ENCODE measurements around the gene UBXN2A.

DNA sequence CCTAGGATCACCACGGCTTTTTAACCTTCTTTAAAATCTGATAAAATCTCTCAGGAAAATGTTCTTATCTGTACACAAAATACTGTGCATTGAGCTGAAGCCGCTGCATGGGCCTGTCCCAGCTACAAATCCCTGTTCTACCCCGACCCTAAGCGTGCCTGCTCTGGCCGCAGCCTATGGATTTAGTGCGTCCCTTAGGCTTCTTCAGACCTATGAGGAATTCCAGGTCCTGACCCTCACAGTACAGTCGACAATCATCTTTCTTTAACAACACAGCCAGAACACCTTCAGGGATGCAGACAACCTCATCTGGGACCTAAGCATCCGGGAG lies 107.4 kb downstream of the UBXN2A start:
- TF ChIP-seq, protein P1, sequence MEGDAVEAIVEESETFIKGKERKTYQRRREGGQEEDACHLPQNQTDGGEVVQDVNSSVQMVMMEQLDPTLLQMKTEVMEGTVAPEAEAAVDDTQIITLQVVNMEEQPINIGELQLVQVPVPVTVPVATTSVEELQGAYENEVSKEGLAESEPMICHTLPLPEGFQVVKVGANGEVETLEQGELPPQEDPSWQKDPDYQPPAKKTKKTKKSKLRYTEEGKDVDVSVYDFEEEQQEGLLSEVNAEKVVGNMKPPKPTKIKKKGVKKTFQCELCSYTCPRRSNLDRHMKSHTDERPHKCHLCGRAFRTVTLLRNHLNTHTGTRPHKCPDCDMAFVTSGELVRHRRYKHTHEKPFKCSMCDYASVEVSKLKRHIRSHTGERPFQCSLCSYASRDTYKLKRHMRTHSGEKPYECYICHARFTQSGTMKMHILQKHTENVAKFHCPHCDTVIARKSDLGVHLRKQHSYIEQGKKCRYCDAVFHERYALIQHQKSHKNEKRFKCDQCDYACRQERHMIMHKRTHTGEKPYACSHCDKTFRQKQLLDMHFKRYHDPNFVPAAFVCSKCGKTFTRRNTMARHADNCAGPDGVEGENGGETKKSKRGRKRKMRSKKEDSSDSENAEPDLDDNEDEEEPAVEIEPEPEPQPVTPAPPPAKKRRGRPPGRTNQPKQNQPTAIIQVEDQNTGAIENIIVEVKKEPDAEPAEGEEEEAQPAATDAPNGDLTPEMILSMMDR (IDR thresholded peaks at IDR 0.05): no peak
- TF ChIP-seq POLR2A (IDR thresholded peaks at IDR 0.05): no peak

Measured in body of pancreas (tissue), 4 donors.